Neural crest cell (in vitro differentiated cells): Measurements from ENCODE around the gene GSKIP. TPM values are rescaled to one million over a fixed set of nuclear protein-coding genes. Genes with fewer than 3 reads are reported as not detected.

Source experiments
- DNase-seq: peaks from one replicate; pipeline ENCODE4 v3.0.0; 2021; ENCODE audit warnings: low read depth, mixed read lengths, low spot score
- H3K27ac Mint-ChIP-seq: one replicate; pipeline ENCODE4 v1.8.0; 2021; ENCODE audit warnings: mild to moderate bottlenecking, mixed read lengths; ENCODE audit not compliant: unreplicated experiment
- H3K27me3 Mint-ChIP-seq: 2 replicates; pipeline ENCODE4 v1.8.0; 2021; ENCODE audit warnings: low read depth, mild to moderate bottlenecking, mixed read lengths
- H3K36me3 Mint-ChIP-seq: 2 replicates; pipeline ENCODE4 v1.8.0; 2021; ENCODE audit warnings: low read depth, mild to moderate bottlenecking, mixed read lengths
- H3K4me1 Mint-ChIP-seq: 2 replicates; pipeline ENCODE4 v1.8.0; 2021; ENCODE audit warnings: mixed read lengths
- H3K4me3 Mint-ChIP-seq: one replicate; pipeline ENCODE4 v1.8.0; 2021; ENCODE audit warnings: mild to moderate bottlenecking, mixed read lengths
- H3K9me3 Mint-ChIP-seq: 2 replicates; pipeline ENCODE4 v1.8.0; 2021; ENCODE audit warnings: mixed read lengths
- total RNA-seq: library from RNA; stranded (reverse); gene quantifications from 2 replicates; pipeline ENCODE4 v1.2.1, GENCODE V29; 2021
- TF ChIP-seq, protein P1 (sequence below): fragments of 200-600 bp; sonication (generic); conservative IDR thresholded peaks from 2 replicates; pipeline ENCODE4 v1.5.0; 2021; ENCODE audit warnings: antibody characterized with exemption, mild to moderate bottlenecking

GSKIP gene
- total RNA-seq, 1 donor from 2014 or later: 29.4 TPM

GRCh38 chr14:96352708-96353107 lies 10.6 kb upstream of the GSKIP start:
- TF ChIP-seq, protein P1, sequence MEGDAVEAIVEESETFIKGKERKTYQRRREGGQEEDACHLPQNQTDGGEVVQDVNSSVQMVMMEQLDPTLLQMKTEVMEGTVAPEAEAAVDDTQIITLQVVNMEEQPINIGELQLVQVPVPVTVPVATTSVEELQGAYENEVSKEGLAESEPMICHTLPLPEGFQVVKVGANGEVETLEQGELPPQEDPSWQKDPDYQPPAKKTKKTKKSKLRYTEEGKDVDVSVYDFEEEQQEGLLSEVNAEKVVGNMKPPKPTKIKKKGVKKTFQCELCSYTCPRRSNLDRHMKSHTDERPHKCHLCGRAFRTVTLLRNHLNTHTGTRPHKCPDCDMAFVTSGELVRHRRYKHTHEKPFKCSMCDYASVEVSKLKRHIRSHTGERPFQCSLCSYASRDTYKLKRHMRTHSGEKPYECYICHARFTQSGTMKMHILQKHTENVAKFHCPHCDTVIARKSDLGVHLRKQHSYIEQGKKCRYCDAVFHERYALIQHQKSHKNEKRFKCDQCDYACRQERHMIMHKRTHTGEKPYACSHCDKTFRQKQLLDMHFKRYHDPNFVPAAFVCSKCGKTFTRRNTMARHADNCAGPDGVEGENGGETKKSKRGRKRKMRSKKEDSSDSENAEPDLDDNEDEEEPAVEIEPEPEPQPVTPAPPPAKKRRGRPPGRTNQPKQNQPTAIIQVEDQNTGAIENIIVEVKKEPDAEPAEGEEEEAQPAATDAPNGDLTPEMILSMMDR: no peak
- Mint-ChIP-seq H3K36me3 (peaks cover 3% of the 10 kb centered on the region), H3K4me1 (no peaks in the 10 kb centered on the region), H3K9me3 (no peaks in the 10 kb centered on the region), H3K27me3 (no peaks in the 10 kb centered on the region), H3K27ac (no peak overlapping the region), H3K4me3 (no peak overlapping the region)
- no peak for DNase-seq

- Mint-ChIP-seq H3K4me3 (no peak overlapping the region), H3K4me1 (peaks cover 1% of the 10 kb centered on the region), H3K36me3 (peaks cover 3% of the 10 kb centered on the region), H3K27me3 (no peaks in the 10 kb centered on the region), H3K27ac (no peak overlapping the region), H3K9me3 (no peaks in the 10 kb centered on the region)
- no peak for DNase-seq
- TF ChIP-seq, protein P1: no peak
These were observed 9.1 kb upstream of the GSKIP start for GRCh38 chr14:96354246-96354645.

GRCh38 chr14:96357216-96357615 lies 6.1 kb upstream of the GSKIP start:
- TF ChIP-seq, protein P1: peak; percentile 24
- Mint-ChIP-seq H3K27me3 (no peaks in the 10 kb centered on the region), H3K4me3 (no peak overlapping the region), H3K4me1 (peaks cover 29% of the 10 kb centered on the region), H3K9me3 (no peaks in the 10 kb centered on the region), H3K36me3 (peaks cover 3% of the 10 kb centered on the region), H3K27ac (no peak overlapping the region)
- DNase-seq: no peak

- Mint-ChIP-seq H3K4me3 (peak overlapping the region; percentile 65), H3K27ac (no peak overlapping the region), H3K4me1 (peaks cover 43% of the 10 kb centered on the region), H3K9me3 (no peaks in the 10 kb centered on the region), H3K27me3 (no peaks in the 10 kb centered on the region), H3K36me3 (no peaks in the 10 kb centered on the region)
- no peak for DNase-seq
- TF ChIP-seq, protein P1: no peak
These were observed 3.4 kb upstream of the GSKIP start for GRCh38 chr14:96359959-96360358.

- Mint-ChIP-seq H3K4me3 (peak overlapping the region; percentile 86), H3K4me1 (peaks cover 55% of the 10 kb centered on the region), H3K36me3 (no peaks in the 10 kb centered on the region), H3K27ac (peak overlapping the region; percentile 67), H3K9me3 (no peaks in the 10 kb centered on the region), H3K27me3 (no peaks in the 10 kb centered on the region)
- DNase-seq: no peak
- TF ChIP-seq, protein P1: no peak
These were observed 1.0 kb upstream of the GSKIP start for GRCh38 chr14:96362071-96362964.
